Measurements from ENCODE around the gene SP2. TPM values are rescaled to one million over a fixed set of nuclear protein-coding genes. Genes with fewer than 3 reads are reported as not detected.

The SP2 gene
- total RNA-seq, 6 donors from 2014 or later = 7.6 to 19.4 (median 13.1) TPM

- TF ChIP-seq POLR2A (IDR thresholded peaks at IDR 0.05) (no peak), POLR2AphosphoS5 (IDR thresholded peaks at IDR 0.05) (no peak), CTCF (IDR thresholded peaks at IDR 0.05) (no peak), EP300 (IDR thresholded peaks at IDR 0.05) (no peak)
- DNase-seq (no peak), ATAC-seq (ENCODE audit: low FRiP score in 2 of 2) (no peak)
- peak overlapping the region in 3 of 4 donors; percentile 7 to 38 (median 38) for H3K4me3 ChIP-seq
- peak overlapping the region; percentile 51 to 89 (median 72) for H3K27ac ChIP-seq
- peaks cover 0 to 22% (median 5%) of the 10 kb centered on the region in 4 donors for H3K36me3 ChIP-seq
- H3K27me3 ChIP-seq = no peaks in the 10 kb centered on the region
- no peaks in the 10 kb centered on the region for H3K9me3 ChIP-seq
- 31 to 35% methylated on average over 3 of the region's 3 CpGs for WGBS, 2 donors
- H3K4me1 ChIP-seq = peaks cover 18 to 69% (median 50%) of the 10 kb centered on the region in 4 donors
These were observed 53.9 kb downstream of the SP2 start for GRCh38 chr17:47949946-47950345.

DNA sequence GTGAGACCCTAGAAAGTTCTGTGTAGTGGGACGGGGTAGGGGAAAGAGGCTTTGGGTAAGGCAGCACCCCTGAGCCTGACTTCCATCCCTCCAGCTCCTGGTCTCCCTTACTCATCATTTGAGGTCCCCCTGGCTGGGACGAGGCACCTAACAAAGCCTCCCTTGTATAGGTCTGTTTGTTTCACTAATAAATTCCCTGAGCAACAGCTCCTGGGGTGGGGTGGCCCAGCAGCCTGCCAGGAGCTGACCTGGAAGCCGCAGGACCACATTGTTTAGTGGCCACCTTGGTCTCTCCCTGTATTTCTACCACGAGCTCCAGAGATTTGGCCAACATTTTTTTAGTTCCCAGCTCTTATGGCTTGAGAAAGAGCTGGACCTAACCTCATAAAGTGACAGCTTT, 54.4 kb downstream of the SP2 start:
- H3K4me3 ChIP-seq = no peak overlapping the region
- no peak for TF ChIP-seq POLR2A (IDR thresholded peaks at IDR 0.05)
- TF ChIP-seq POLR2AphosphoS5 (IDR thresholded peaks at IDR 0.05) = no peak
- no peak for TF ChIP-seq CTCF (IDR thresholded peaks at IDR 0.05)
- no peak for TF ChIP-seq EP300 (IDR thresholded peaks at IDR 0.05)
- no peaks in the 10 kb centered on the region for H3K27me3 ChIP-seq
- DNase-seq = no peak
- 63 to 75% methylated on average over 4 of the region's 4 CpGs for WGBS, 2 donors
- H3K27ac ChIP-seq = peak overlapping the region; percentile 51 to 89 (median 72)
- peaks cover 0 to 19% (median 3%) of the 10 kb centered on the region in 4 donors for H3K36me3 ChIP-seq
- peaks cover 18 to 65% (median 49%) of the 10 kb centered on the region in 4 donors for H3K4me1 ChIP-seq
- no peaks in the 10 kb centered on the region for H3K9me3 ChIP-seq
- no peak for ATAC-seq (ENCODE audit: low FRiP score in 2 of 2)

DNA sequence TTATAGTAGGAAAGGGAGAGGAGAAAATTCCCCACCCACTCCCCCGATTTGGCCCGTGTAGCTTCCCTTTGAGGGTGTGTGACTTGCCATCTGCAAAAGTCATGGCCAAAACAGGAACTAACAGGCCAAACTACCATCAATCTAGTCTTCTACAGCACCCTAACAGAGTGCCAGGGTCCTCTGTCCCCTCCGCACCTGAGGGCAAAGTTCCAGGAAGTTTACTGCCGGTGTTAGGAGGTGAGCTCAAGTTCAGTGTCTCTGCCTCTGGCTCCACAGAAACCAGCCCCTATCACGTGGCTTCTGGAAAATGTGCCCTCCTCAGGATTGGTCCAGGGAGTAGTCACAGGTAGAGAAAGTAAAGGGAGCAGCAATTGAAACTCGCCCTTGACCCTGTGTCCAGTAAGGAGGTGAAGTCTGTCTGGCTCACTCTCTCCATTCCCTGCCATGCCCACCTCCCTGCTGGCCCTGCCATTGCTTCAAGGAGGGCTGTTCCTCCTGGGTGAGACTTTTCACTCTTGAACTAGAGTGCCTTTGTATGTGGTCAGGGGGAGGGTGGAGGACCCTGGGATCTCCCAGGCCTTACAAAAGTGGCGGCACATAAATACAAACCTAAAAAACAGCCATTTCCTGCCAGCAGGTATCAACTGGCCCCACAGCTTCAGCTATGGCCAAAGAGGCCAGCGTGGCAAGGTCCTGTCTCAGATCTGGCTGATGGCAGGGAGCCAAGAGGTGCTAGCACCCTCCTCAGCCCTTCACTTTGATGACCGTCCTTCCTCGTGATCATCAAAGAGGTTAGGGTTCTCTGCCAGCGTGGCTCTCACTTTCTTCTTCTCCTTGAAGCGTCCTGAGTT, 56.4 kb downstream of the SP2 start:
- H3K27me3 ChIP-seq = no peaks in the 10 kb centered on the region
- no peaks in the 10 kb centered on the region for H3K9me3 ChIP-seq
- peak overlapping the region; percentile 71 to 89 (median 80) for H3K27ac ChIP-seq
- peak overlapping the region in 2 of 4 donors; percentile 41 to 61 for H3K4me3 ChIP-seq
- DNase-seq = peak in 1 of 2 donors; percentile 73
- WGBS, 2 donors = 56 to 63% methylated on average over 10 to 12 of the region's 12 CpGs
- H3K36me3 ChIP-seq = peaks cover 0 to 10% (median 2%) of the 10 kb centered on the region in 4 donors
- no peak for TF ChIP-seq EP300 (IDR thresholded peaks at IDR 0.05)
- peak in 1 of 4 donors; percentile 40 for TF ChIP-seq POLR2A (IDR thresholded peaks at IDR 0.05)
- TF ChIP-seq POLR2AphosphoS5 (IDR thresholded peaks at IDR 0.05) = no peak
- no peak for ATAC-seq (ENCODE audit: low FRiP score in 2 of 2)
- peaks cover 18 to 51% (median 41%) of the 10 kb centered on the region in 4 donors for H3K4me1 ChIP-seq

- H3K4me3 ChIP-seq = peak overlapping the region in 3 of 4 donors; percentile 12 to 61 (median 41)
These were observed 57.9 kb downstream of the SP2 start for GRCh38 chr17:47953909-47954308.

More at GRCh38 chr17:47953909-47954308, 57.9 kb downstream of the SP2 start:
- peaks cover 10 to 48% (median 38%) of the 10 kb centered on the region in 4 donors for H3K4me1 ChIP-seq
- ATAC-seq (ENCODE audit: low FRiP score in 2 of 2) (no peak), DNase-seq (no peak)
- H3K9me3 ChIP-seq = no peaks in the 10 kb centered on the region
- no peaks in the 10 kb centered on the region for H3K27me3 ChIP-seq
- no peak for TF ChIP-seq EP300 (IDR thresholded peaks at IDR 0.05)
- no peak for TF ChIP-seq POLR2AphosphoS5 (IDR thresholded peaks at IDR 0.05)
- peak in 1 of 6 experiments; percentile 33 for TF ChIP-seq CTCF (IDR thresholded peaks at IDR 0.05)
- no peak for TF ChIP-seq POLR2A (IDR thresholded peaks at IDR 0.05)
- H3K27ac ChIP-seq = peak overlapping the region; percentile 71 to 89 (median 80)
- peaks cover 0 to 10% (median 0%) of the 10 kb centered on the region in 4 donors for H3K36me3 ChIP-seq

All from upper lobe of left lung (tissue), 6 donors.